Adrenal gland (tissue), 12 donors: ENCODE results near the gene LRRC8D. TPM values are rescaled to one million over a fixed set of nuclear protein-coding genes. Genes with fewer than 3 reads are reported as not detected.

Experiments used
- DNase-seq, 7 donors: peaks; one replicate each; pipeline ENCODE4 v3.0.0-alpha.2; 2019 to 2020
- H3K27ac ChIP-seq, 5 donors: fragments of 200-600 bp; sonication (generic) in 4 of 5; 1 replicate in 3 of 5; 2 replicates in 2 of 5; pipeline versions ENCODE4 v1.5.1 to v1.8.0; 2016 to 2020; ENCODE audit warnings: mild to moderate bottlenecking in 1 of 5
- H3K27me3 ChIP-seq: fragments of 200-600 bp; 2 replicates; pipeline ENCODE4 v1.8.0; 2021
- H3K36me3 ChIP-seq, 2 donors: fragments of 200-600 bp; replicated peaks in 1 of 2; 1 replicate in 1 of 2; 2 replicates in 1 of 2; pipeline versions ENCODE4 v1.5.1 to v1.8.0; 2018 to 2022
- H3K4me1 ChIP-seq, 2 donors: fragments of 200-600 bp; replicated peaks in 1 of 2; 1 replicate in 1 of 2; 2 replicates in 1 of 2; pipeline versions ENCODE4 v1.5.1 to v1.8.0; 2018 to 2021
- H3K4me3 ChIP-seq, 4 donors: fragments of 200-600 bp; sonication (generic) in 3 of 4; one replicate each; pipeline ENCODE4 v1.5.1; 2016 to 2018
- H3K9me3 ChIP-seq, 3 donors: fragments of 200-600 bp; sonication (generic) in 1 of 3; replicated peaks in 1 of 3; 1 replicate in 2 of 3; 2 replicates in 1 of 3; pipeline versions ENCODE4 v1.5.1 to v1.8.0; 2016 to 2021
- CTCF ChIP-seq, 6 experiments: fragments of 450-650 bp in 4 of 6; fragments of 200-600 bp in 2 of 6; sonication (generic) in 1 of 6; IDR thresholded peaks; 1 replicate in 5 of 6; 2 replicates in 1 of 6; pipeline versions ENCODE4 v1.5.1 to v1.8.0; 2016 to 2021; ENCODE audit warnings: antibody characterized with exemption in 6 of 6, mild to moderate bottlenecking in 2 of 6, moderate library complexity in 1 of 6
- POLR2A ChIP-seq, 2 donors: fragments of 450-650 bp; IDR thresholded peaks; one replicate each; pipeline ENCODE4 v1.6.1; 2017; ENCODE audit warnings: antibody characterized with exemption in 2 of 2, mild to moderate bottlenecking in 2 of 2, moderate library complexity in 1 of 2
- WGBS, 4 donors: extraction: QIAGEN DNeasy Blood & Tissue Kit in 2 of 4; methylation state at CpG; one replicate each; pipeline versions ENCODE4 v1.1.5 to v1.1.7; 2013 to 2017; 5-methylcytosine and 5-hydroxymethylcytosine counted together
- intact Hi-C, 2 donors: fragments of 100-400 bp; cut with DNase I; formaldehyde crosslinking; loops; one replicate each; pipeline versions ENCODE4 v1.14.1 to v1.15.0; 2022 to 2023
- polyA plus RNA-seq, 3 donors: library from polyadenylated mRNA; stranded (reverse); fragments of 200-250 nt in 2 of 3; fragments of 350-450 nt in 1 of 3; fragmentation: Illumina TruSeq in 1 of 3; extraction: RNeasy Lipid Tissue Mini Kit (QIAGEN cat#74804) in 1 of 3; gene quantifications; one replicate each; pipeline ENCODE4 v1.2.3, GENCODE V29; 2013 to 2014
- total RNA-seq, 9 donors: library from RNA; depleted of rRNA in 4 of 9; stranded (reverse); fragments of >200 nt in 4 of 9; fragments of 120-200 nt in 1 of 9; fragmentation: NEBNext Ultra II Directional in 1 of 9; extraction: Animal tissue kit (Norgen Biotek cat#: 25700) in 1 of 9; gene quantifications; one replicate each; pipeline versions ENCODE4 v1.1.0 to v1.2.4, GENCODE V29; 2013 to 2023
- donor health status: healthy with polysubstance abuse.
- donor health status: Bipolar disorder and iron deficiency.
- donor health status: DM: yes; HTN: yes; CAD: no.
- donor health status: DM: no; HTN: no; CAD: no.
- donor health status: DM: no; HTN: no; CAD: no.
- donor health status: DM: yes; HTN: yes; CAD: no.

The LRRC8D gene
- total and polyA plus RNA-seq, 12 donors, result 13.9 to 79.8 (median 57.2) TPM

GRCh38 chr1:89873288-89873687 lies 52.5 kb downstream of the LRRC8D start:
- no peaks in the 10 kb centered on the region for H3K4me1 ChIP-seq
- no peak for TF ChIP-seq POLR2A (IDR thresholded peaks at IDR 0.05)
- no peak for TF ChIP-seq CTCF (IDR thresholded peaks at IDR 0.05)
- no peaks in the 10 kb centered on the region for H3K9me3 ChIP-seq

GRCh38 chr1:89873770-89874169 lies 52.9 kb downstream of the LRRC8D start:
- Histone ChIP-seq H3K4me3 (no peak overlapping the region), H3K4me1 (no peaks in the 10 kb centered on the region), H3K27me3 (no peaks in the 10 kb centered on the region), H3K27ac (no peak overlapping the region), H3K9me3 (no peaks in the 10 kb centered on the region), H3K36me3 (no peaks in the 10 kb centered on the region)
- 40 to 48% (median 42%) methylated on average over 3 of the region's 3 CpGs for WGBS, 4 donors
- DNase-seq, result no peak
- intact Hi-C loops, result no loop called here
- TF ChIP-seq CTCF (IDR thresholded peaks at IDR 0.05), result no peak

More at GRCh38 chr1:89873288-89873687, 52.5 kb downstream of the LRRC8D start:
- DNase-seq, result no peak
- H3K36me3 ChIP-seq, result no peaks in the 10 kb centered on the region
- H3K27ac ChIP-seq, result no peak overlapping the region
- intact Hi-C loops, result no loop called here
- H3K27me3 ChIP-seq, result no peaks in the 10 kb centered on the region
- H3K4me3 ChIP-seq, result no peak overlapping the region

- H3K27ac ChIP-seq, result no peak overlapping the region
- intact Hi-C loops, result no loop called here
- TF ChIP-seq CTCF (IDR thresholded peaks at IDR 0.05), result no peak
- TF ChIP-seq POLR2A (IDR thresholded peaks at IDR 0.05), result no peak
- H3K27me3 ChIP-seq, result no peaks in the 10 kb centered on the region
- H3K4me3 ChIP-seq, result no peak overlapping the region
- H3K36me3 ChIP-seq, result no peaks in the 10 kb centered on the region
- H3K4me1 ChIP-seq, result no peaks in the 10 kb centered on the region
- WGBS, 4 donors, result 87 to 91% (median 90%) methylated on average over 3 of the region's 3 CpGs
- H3K9me3 ChIP-seq, result no peaks in the 10 kb centered on the region
- no peak for DNase-seq
Observed at GRCh38 chr1:89876463-89876862, 55.6 kb downstream of the LRRC8D start.

GRCh38 chr1:89877756-89878155 lies 56.9 kb downstream of the LRRC8D start:
- Histone ChIP-seq H3K4me3 (no peak overlapping the region), H3K27ac (no peak overlapping the region), H3K36me3 (no peaks in the 10 kb centered on the region), H3K9me3 (no peaks in the 10 kb centered on the region), H3K27me3 (no peaks in the 10 kb centered on the region), H3K4me1 (no peaks in the 10 kb centered on the region)
- no peak for DNase-seq
- 58 to 75% (median 70%) methylated on average over 2 of the region's 2 CpGs for WGBS, 4 donors
- intact Hi-C loops, result no loop called here
- TF ChIP-seq POLR2A (IDR thresholded peaks at IDR 0.05) (no peak), CTCF (IDR thresholded peaks at IDR 0.05) (no peak)
